Esophagus (tissue), 2 donors: Measurements from ENCODE around the gene GPR39. TPM values are rescaled to one million over a fixed set of nuclear protein-coding genes. Genes with fewer than 3 reads are reported as not detected.

Source experiments
- H3K27ac ChIP-seq, 2 donors: one replicate each; pipeline ENCODE4 v1.5.1; 2013; ENCODE audit warnings: low read depth in 2 of 2, mild to moderate bottlenecking in 2 of 2, inconsistent platforms in 1 of 2, low read length in 1 of 2, moderate library complexity in 1 of 2
- H3K27me3 ChIP-seq, 2 donors: one replicate each; pipeline ENCODE4 v1.6.1; 2013; ENCODE audit warnings: low read length in 2 of 2, control low read depth in 1 of 2, mild to moderate bottlenecking in 1 of 2; ENCODE audit not compliant: insufficient read depth in 2 of 2, control insufficient read depth in 1 of 2
- H3K36me3 ChIP-seq, 2 donors: one replicate each; pipeline ENCODE4 v1.6.1; 2013; ENCODE audit warnings: low read length in 1 of 2; ENCODE audit not compliant: control insufficient read depth in 2 of 2, insufficient read depth in 2 of 2
- H3K4me1 ChIP-seq, 2 donors: one replicate each; pipeline ENCODE4 v1.6.1; 2013; ENCODE audit warnings: low read length in 1 of 2; ENCODE audit not compliant: control insufficient read depth in 2 of 2, insufficient read depth in 2 of 2
- H3K4me3 ChIP-seq, 2 donors: one replicate each; pipeline ENCODE4 v1.5.1; 2013; ENCODE audit warnings: low read length in 2 of 2, mild to moderate bottlenecking in 2 of 2, low read depth in 1 of 2, moderate library complexity in 1 of 2
- H3K9me3 ChIP-seq, 2 donors: one replicate each; pipeline ENCODE4 v1.6.1; 2013; ENCODE audit warnings: mild to moderate bottlenecking in 2 of 2, low read depth in 1 of 2, low read length in 1 of 2, moderate library complexity in 1 of 2; ENCODE audit not compliant: control insufficient read depth in 2 of 2, insufficient read depth in 1 of 2
- WGBS, 2 donors: extraction: QIAGEN DNeasy Blood & Tissue Kit; methylation state at CpG; one replicate each; pipeline ENCODE4 v1.1.7; 2013; 5-methylcytosine and 5-hydroxymethylcytosine counted together
- polyA plus RNA-seq, 2 donors: library from polyadenylated mRNA; stranded (reverse); fragments of 200-250 nt; gene quantifications; one replicate each; pipeline ENCODE4 v1.2.3, GENCODE V29; 2013
- donor health status: healthy with polysubstance abuse.
- donor health status: Bipolar disorder and iron deficiency.

The GPR39 gene
- polyA plus RNA-seq, 2 donors, result 0.65 to 0.93 TPM

GRCh38 chr2:132581991-132582738 is 165.6 kb downstream of the GPR39 start:
- no peak overlapping the region for H3K27ac ChIP-seq
- WGBS, 2 donors, result 36 to 37% methylated on average over 9 of the region's 9 CpGs

GRCh38 chr2:132583666-132584360 is 167.2 kb downstream of the GPR39 start:
- H3K36me3 ChIP-seq, result no peaks in the 10 kb centered on the region
- no peak overlapping the region for H3K4me3 ChIP-seq
- H3K27ac ChIP-seq, result no peak overlapping the region
- H3K9me3 ChIP-seq, result no peaks in the 10 kb centered on the region
- no peaks in the 10 kb centered on the region for H3K27me3 ChIP-seq
- H3K4me1 ChIP-seq, result peaks cover 0 to 5% of the 10 kb centered on the region in 2 donors
- WGBS, 2 donors, result 83 to 90% methylated on average over 10 of the region's 10 CpGs

More at GRCh38 chr2:132581991-132582738, 165.6 kb downstream of the GPR39 start:
- no peaks in the 10 kb centered on the region for H3K27me3 ChIP-seq
- no peaks in the 10 kb centered on the region for H3K36me3 ChIP-seq
- no peaks in the 10 kb centered on the region for H3K9me3 ChIP-seq
- H3K4me3 ChIP-seq, result no peak overlapping the region
- peaks cover 0 to 5% of the 10 kb centered on the region in 2 donors for H3K4me1 ChIP-seq

DNA sequence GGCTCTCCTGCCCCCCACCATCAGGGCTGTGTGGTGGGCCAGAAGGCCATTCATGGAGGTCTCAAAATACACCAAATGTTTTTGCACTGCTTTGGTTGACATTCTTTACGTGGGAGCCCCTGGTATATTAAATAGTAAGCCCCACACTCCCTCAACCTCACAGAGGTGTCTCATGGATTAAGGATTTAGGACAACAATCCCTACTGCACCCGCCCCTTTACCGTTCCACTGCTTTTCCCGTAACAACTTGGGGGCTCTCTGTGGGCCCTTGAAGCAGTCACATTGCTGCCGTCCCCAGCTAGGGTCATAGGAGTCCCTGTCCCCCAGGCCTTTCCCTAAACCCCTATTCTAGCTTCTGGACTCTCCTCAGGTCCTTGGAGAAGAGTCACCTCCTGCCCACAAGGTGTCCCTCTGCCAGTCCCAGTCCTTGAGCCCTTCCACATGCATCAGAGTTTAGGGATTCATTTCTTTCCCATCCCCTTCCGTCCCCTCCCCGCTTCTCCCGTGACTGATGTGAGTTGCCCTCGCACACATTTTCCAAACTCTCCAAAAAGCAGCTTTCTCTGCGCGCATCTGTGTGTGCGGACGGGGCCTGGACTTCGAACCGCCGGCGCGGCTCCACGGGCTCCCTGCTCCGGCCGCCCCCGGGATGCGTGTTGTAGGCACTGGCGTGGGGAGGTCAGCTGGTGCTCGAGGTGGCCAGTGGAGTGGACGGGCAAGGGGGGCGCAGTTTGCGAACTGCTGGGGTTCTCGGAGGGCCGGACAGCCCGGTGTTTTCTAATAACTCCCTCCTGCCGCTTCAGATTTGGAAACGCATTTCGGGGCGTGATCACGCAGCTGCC is 168.6 kb downstream of the GPR39 start:
- H3K27ac ChIP-seq, result no peak overlapping the region
- no peaks in the 10 kb centered on the region for H3K27me3 ChIP-seq
- H3K36me3 ChIP-seq, result no peaks in the 10 kb centered on the region
- 93 to 96% methylated on average over 36 of the region's 36 CpGs for WGBS, 2 donors
- no peaks in the 10 kb centered on the region for H3K9me3 ChIP-seq
- H3K4me3 ChIP-seq, result no peak overlapping the region
- H3K4me1 ChIP-seq, result peaks cover 0 to 5% of the 10 kb centered on the region in 2 donors

GRCh38 chr2:132586101-132586511 is 169.5 kb downstream of the GPR39 start:
- no peaks in the 10 kb centered on the region for H3K36me3 ChIP-seq
- 89 to 91% methylated on average over 14 of the region's 14 CpGs for WGBS, 2 donors

DNA sequence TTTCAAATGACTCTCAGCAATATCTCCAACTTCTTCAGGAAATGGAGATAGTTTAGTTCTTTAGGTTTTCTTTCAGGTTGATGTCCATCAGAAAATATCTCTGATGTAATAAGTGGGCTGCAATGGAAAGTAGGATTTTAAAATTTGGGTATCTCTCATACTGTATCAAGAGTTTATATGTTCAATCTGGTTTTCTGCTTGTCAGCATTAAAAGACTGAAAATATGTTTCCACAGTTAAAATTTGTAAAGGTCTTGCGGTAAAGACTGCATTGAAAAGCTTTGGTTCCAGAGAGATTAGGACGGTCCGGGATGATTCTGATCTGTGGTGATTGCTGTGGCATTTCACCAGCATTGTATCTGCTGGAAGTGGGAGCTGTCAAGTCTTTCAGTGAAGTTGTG is 170.2 kb downstream of the GPR39 start:
- 93 to 95% methylated on average over 3 of the region's 3 CpGs for WGBS, 2 donors
- Histone ChIP-seq H3K36me3 (no peaks in the 10 kb centered on the region), H3K27ac (no peak overlapping the region), H3K27me3 (no peaks in the 10 kb centered on the region), H3K9me3 (no peaks in the 10 kb centered on the region), H3K4me3 (no peak overlapping the region), H3K4me1 (peaks cover 0 to 5% of the 10 kb centered on the region in 2 donors)

More at GRCh38 chr2:132586101-132586511, 169.5 kb downstream of the GPR39 start:
- no peak overlapping the region for H3K4me3 ChIP-seq
- peaks cover 0 to 5% of the 10 kb centered on the region in 2 donors for H3K4me1 ChIP-seq
- no peaks in the 10 kb centered on the region for H3K27me3 ChIP-seq
- H3K27ac ChIP-seq, result no peak overlapping the region
- H3K9me3 ChIP-seq, result no peaks in the 10 kb centered on the region

- Histone ChIP-seq H3K36me3 (no peaks in the 10 kb centered on the region), H3K27me3 (no peaks in the 10 kb centered on the region), H3K4me1 (no peaks in the 10 kb centered on the region), H3K9me3 (no peaks in the 10 kb centered on the region), H3K4me3 (no peak overlapping the region), H3K27ac (no peak overlapping the region)
- WGBS, 2 donors, result 73 to 82% methylated on average over 1 of the region's 1 CpG
Measured at GRCh38 chr2:132588576-132588975, 172.0 kb downstream of the GPR39 start.

DNA sequence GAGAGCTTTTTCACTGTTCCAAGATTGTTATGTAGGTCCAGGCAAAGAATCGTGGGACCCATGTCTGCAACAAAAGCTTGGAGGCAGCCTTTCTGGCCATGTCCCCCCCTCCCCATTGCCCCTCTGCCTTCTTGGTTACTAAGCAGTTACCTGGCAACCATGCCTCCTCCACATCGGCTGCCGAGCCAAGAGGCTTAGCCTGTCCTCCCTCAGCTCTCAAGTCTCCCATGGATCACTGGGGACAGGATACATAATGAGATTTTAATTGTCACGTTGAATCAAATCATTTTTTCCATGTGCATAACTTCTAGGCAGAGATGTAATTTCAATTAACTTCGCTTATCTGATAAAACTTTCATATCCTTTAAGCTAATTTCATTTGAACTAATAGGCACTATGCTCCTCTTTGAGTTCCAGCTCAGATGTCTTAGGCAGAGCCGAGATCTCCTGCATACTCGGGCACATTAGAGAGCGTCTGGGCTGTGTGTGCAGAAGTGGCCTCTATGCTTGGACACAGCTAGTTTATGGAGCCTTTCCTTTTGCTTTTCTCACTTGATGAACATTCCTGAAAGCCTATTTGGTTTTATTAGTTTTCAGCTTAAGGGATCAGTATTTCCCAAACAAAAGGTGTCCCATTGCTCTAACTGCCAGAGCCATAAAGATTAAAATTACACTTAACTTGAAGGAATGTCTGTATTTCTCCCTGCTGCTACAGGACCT is 172.7 kb downstream of the GPR39 start:
- WGBS, 2 donors, result 56 to 66% methylated on average over 8 of the region's 8 CpGs
- no peaks in the 10 kb centered on the region for H3K9me3 ChIP-seq
- no peak overlapping the region for H3K27ac ChIP-seq
- no peaks in the 10 kb centered on the region for H3K36me3 ChIP-seq
- no peaks in the 10 kb centered on the region for H3K27me3 ChIP-seq
- H3K4me3 ChIP-seq, result no peak overlapping the region
- no peaks in the 10 kb centered on the region for H3K4me1 ChIP-seq

DNA sequence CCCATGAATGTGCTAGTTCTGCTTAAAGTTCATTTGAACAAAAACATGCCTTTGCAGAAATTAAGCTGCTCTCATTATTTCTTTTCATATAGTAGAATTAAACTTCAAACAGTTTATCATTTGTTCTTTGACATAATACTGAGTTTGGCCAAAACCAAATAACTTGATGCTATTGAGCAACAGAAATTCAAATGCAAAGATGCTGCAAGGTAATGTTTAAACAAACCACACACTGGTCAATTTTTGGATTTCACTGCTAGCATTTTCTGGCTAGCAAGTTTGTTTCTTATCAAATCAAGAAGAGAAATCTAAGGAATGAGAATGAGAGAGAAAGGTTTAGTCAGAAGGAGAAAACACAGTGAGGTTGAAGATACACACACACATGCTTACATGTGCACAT is 173.4 kb downstream of the GPR39 start:
- H3K36me3 ChIP-seq, result no peaks in the 10 kb centered on the region
- H3K4me1 ChIP-seq, result no peaks in the 10 kb centered on the region
- no peak overlapping the region for H3K27ac ChIP-seq
- no peaks in the 10 kb centered on the region for H3K27me3 ChIP-seq
- no peaks in the 10 kb centered on the region for H3K9me3 ChIP-seq
- no peak overlapping the region for H3K4me3 ChIP-seq

GRCh38 chr2:132593171-132593570 is 176.6 kb downstream of the GPR39 start:
- 75 to 91% methylated on average over 2 of the region's 2 CpGs for whole genome bisulfite sequencing, 2 donors
- H3K27me3 ChIP-seq, result no peaks in the 10 kb centered on the region
- H3K4me3 ChIP-seq, result no peak overlapping the region
- H3K4me1 ChIP-seq, result no peaks in the 10 kb centered on the region
- no peak overlapping the region for H3K27ac ChIP-seq
- H3K9me3 ChIP-seq, result peaks cover 0 to 2% of the 10 kb centered on the region in 2 donors
- no peaks in the 10 kb centered on the region for H3K36me3 ChIP-seq
